ENCODE results near the gene GNG2. TPM values are rescaled to one million over a fixed set of nuclear protein-coding genes. Genes with fewer than 3 reads are reported as not detected.

Gene GNG2
- total and polyA plus RNA-seq, 10 of the 15 experiments (the other 5 are each of a cell fraction or from before 2014, with no cell fraction given) = 31.6 to 114 (median 66.4) TPM

- no peak for TF ChIP-seq CEBPZ (IDR thresholded peaks at IDR 0.05; ENCODE audit: low read depth, low read length)
- TF ChIP-seq DPF2 (IDR thresholded peaks at IDR 0.05) = peak; percentile 51; the same call in 1 of the 2 replicates
- TF ChIP-seq JUNB (IDR thresholded peaks at IDR 0.05) = no peak
- TF ChIP-seq SREBF2 (IDR thresholded peaks at IDR 0.05; ENCODE audit: low read length) = no peak
- TF ChIP-seq ZNF592 (IDR thresholded peaks at IDR 0.05) = no peak
- TF ChIP-seq, protein P1, sequence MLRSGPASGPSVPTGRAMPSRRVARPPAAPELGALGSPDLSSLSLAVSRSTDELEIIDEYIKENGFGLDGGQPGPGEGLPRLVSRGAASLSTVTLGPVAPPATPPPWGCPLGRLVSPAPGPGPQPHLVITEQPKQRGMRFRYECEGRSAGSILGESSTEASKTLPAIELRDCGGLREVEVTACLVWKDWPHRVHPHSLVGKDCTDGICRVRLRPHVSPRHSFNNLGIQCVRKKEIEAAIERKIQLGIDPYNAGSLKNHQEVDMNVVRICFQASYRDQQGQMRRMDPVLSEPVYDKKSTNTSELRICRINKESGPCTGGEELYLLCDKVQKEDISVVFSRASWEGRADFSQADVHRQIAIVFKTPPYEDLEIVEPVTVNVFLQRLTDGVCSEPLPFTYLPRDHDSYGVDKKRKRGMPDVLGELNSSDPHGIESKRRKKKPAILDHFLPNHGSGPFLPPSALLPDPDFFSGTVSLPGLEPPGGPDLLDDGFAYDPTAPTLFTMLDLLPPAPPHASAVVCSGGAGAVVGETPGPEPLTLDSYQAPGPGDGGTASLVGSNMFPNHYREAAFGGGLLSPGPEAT (IDR thresholded peaks at IDR 0.05; ENCODE audit: low read depth) = peak; percentile 57; the same call in 1 of the 2 replicates
- no peak for TF ChIP-seq SMC3 (IDR thresholded peaks at IDR 0.05; ENCODE audit: borderline replicate concordance, low read length)
- TF ChIP-seq HDAC6 (IDR thresholded peaks at IDR 0.05; ENCODE audit: unreplicated experiment) = no peak
- TF ChIP-seq NBN (IDR thresholded peaks at IDR 0.05) = peak; percentile 78; the same call in 1 of the 2 replicates
- peak; percentile 52 to 65; a peak in 2 of 4 replicates for TF ChIP-seq BHLHE40 (IDR thresholded peaks at IDR 0.05; ENCODE audit: borderline replicate concordance in 1 of 2, low read depth in 2 of 2, low read length in 1 of 2)
- TF ChIP-seq MTA3 (IDR thresholded peaks at IDR 0.05; ENCODE audit: borderline replicate concordance, low read length) = no peak
- no peak for TF ChIP-seq POLR2A (IDR thresholded peaks at IDR 0.05; ENCODE audit: low read depth, low read length)
- TF ChIP-seq ETV6 (conservative IDR thresholded peaks at IDR 0.05 in 1 of 2, IDR thresholded peaks at IDR 0.05 in 1 of 2; ENCODE audit: borderline replicate concordance in 1 of 2, low read depth in 1 of 2) = peak in 1 of 2 experiments; percentile 47; a peak in 1 of 4 replicates
- 0 out of 2 replicates have a peak, but pooled peaks have one; percentile 16 for TF ChIP-seq NR2C1 (IDR thresholded peaks at IDR 0.05)
- no peak for TF ChIP-seq KAT2A (conservative IDR thresholded peaks at IDR 0.05; ENCODE audit: control insufficient read depth, low read depth, low read length)
- TF ChIP-seq BCL11A (IDR thresholded peaks at IDR 0.05; ENCODE audit: low read depth, low read length) = peak; percentile 58
- peak; percentile 71 for TF ChIP-seq ATF7 (IDR thresholded peaks at IDR 0.05; ENCODE audit: low read depth)
- no peak for TF ChIP-seq ZZZ3 (IDR thresholded peaks at IDR 0.05; ENCODE audit: control insufficient read depth, insufficient read length, low read depth)
- no peak for TF ChIP-seq YBX1 (IDR thresholded peaks at IDR 0.05)
- peak; percentile 35; the same call in 1 of the 2 replicates for TF ChIP-seq MEF2A (IDR thresholded peaks at IDR 0.05; ENCODE audit: insufficient read depth, low read depth, low read length)
These were observed 23.9 kb downstream of the GNG2 start (continued) for GRCh38 chr14:51884086-51884927.
